DMS79 (cell line): Measurements from ENCODE around the gene MKKS.

Experiments used
- DNase-seq: peaks from one replicate; lab custom pipeline; 2025; lab: John Stamatoyannopoulos, UW

Gene MKKS

DNA sequence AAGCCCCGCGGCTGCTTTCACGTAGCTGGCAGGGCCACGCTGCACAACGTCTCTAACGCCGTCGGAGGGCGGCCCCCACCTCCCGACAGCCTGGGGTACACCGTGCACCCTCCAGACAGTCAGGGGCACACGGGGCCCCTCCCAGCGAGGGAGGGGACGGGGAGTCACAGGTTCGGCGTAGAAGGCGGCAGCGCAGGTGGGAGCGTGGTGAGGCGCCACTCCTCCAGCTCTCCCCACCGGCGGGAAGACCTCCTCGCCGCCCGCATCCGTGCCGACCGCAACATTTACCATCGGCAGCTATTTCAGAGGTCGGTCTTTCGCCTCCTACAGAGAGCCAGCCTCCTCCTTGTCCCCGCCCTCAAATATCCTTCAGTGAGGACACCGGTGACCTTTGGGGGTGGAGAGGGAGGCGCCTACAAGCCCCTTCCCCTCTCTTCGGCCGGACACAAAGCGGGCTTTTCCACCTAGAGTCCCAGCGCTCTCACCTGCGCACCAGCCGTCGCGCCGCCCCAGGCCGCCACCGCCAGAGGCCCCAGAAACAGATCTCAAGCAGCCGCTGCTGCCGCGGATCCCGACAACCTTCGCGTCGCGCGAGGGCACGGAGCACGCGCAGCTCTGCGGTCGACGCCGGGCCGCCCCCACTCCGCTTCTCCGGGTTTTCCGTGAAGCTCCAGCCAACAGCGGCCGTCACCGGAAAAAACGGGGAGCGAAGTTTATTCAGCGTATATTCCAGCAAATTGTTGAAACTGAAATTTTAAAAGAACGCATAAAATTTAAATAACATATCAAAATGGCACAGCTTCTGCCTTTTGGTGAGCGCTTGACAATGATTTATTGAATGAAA lies at the start of gene MKKS:
TSS of gene MKKS (minus strand) at position 600 of the 844 bp plus-strand sequence. CDS start 20,708 bp downstream, outside the sequence.
- DNase-seq: peak; percentile 65

DNA sequence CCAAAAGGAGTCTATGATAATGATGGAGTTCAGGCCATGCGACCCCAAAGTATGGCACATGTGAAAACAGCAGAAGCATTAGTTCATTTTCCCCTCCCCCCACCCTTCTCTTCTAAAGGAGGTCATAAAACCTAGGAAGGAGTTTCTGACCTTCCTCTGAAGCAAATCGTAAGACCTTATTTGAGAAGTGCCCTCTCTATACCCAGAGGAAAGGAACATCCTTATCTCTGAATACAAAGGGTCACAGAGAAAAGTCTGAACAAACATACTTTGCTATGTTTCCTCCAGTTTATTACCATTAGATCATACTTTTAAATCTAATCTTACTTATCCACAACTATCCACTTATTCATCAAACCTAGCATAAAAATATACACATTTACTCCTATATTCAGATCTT lies 49.7 kb upstream of the MKKS start:
- DNase-seq: no peak

DNA sequence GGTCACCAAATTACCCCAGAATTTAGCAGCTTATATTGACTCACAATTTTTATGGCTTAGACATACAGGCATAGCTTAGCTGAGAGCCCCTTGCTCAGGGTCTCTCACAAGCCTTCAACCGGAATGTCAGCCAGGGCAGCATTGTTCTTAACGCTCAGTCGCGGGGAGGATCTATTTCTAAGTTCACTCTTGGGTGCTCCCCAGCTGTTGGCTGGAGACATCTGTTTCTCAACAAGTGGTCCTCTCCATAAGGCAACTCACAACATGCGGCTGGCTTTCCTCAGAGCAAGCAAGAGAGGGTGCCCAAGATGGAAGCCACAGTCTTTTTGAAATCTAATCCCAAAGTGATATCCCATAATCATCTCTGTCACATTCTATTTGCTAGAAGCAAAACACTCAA lies 47.7 kb upstream of the MKKS start:
- no peak for DNase-seq

DNA sequence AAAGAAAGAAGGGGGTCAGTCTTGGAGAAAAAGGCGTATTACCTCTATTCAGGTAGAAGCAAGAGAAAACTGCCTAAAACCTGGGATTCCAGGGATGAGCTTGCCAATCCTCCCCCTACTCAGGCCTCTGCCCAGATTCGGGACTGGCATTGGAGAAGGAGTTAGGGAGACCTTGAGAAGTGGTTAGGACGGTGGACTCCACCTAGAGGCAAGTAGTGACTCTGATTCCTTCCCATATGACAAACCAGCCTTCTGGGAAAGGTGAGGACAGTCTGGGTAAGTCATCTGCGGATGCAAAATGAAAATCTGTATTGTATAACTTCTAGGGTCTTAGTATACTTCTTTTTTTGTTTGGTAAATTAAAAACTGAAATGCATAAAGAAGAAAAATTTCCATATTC lies 44.9 kb upstream of the MKKS start:
- DNase-seq: no peak

DNA sequence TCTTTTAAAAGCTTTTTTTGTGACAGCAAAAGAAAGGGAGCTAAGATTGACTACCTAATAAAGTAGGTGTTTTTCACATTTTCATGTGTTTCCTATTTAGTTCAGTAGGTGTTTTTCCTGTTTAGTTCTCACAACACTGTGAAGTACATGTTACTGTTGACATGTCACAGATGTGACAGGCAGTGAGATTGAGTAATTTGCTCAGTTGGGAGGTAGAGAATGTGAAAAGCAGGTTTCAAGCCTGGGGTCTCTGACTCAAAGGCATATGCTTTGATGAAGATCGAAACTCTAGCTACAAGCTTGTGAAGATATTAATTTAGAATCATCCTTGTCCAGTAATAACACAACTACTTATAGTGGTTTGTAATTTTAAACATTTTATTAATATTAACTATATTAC lies 44.2 kb upstream of the MKKS start:
- DNase-seq: no peak

DNA sequence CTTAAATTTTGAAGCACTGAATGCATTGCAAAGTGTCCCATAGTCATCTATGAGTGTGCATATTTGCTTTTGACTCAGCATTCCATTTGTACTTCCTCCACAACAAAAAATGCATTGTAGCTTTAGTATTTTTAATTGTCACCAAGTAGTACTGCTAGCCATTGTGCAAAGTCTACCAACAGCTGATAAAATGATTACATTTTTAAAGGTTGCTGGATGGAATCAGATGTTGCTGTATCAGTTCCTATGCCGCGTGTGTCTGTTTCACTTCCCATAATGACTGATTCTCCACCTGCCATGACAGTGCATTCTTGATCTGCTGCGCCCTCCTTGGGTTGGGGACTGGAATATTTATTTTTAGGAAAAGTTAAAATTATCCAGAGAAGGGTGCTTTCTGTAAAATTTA lies 42.3 kb upstream of the MKKS start:
- no peak for DNase-seq

DNA sequence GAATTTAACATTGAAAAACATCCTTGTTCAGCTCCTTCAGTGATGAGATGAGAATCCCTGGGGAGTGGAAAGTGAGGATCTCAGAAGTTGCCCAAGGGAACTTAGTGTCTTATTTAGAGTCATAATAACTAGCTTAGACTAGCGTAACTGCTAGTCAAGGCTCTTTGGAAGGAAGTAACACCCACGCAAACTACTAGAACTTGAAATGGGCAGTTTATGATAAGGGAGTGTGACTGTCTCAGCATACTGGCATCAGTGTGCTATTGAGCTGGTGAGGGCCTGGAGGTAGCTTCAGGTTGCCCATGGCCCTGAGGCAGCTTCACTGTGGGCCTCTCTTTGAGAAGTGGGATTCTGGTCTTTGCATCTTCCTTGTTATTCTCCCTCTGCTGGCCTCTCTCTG lies 41.2 kb upstream of the MKKS start:
- DNase-seq: no peak

DNA sequence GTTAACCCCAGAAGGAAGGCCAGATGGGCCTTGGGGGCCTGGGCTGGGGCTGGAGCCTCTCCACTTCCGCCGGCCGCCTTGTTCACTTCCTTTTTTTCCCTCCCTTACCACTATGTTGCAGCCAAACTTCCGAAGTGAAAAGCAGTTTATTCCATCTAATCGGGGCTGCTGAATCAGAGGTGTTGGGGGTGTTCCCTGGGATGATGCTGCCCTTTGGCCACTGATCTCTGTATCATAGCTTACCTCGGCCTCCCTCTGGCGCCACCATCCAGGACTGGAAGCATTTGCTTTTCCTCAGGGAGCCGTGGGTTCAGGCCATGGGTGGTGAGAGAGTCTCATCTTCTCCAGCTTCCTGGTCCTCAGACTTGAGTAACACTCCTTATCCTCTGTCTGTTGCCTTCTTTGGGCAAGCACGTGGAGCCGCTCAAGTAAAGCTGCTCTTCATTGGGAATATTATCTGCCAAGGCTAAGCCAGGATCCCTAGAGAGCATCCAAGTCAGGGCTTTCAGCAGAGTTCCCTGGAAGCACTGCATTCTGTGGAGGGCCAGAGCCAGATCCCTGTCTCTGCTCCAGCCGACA lies 40.7 kb upstream of the MKKS start:
- DNase-seq: no peak

DNA sequence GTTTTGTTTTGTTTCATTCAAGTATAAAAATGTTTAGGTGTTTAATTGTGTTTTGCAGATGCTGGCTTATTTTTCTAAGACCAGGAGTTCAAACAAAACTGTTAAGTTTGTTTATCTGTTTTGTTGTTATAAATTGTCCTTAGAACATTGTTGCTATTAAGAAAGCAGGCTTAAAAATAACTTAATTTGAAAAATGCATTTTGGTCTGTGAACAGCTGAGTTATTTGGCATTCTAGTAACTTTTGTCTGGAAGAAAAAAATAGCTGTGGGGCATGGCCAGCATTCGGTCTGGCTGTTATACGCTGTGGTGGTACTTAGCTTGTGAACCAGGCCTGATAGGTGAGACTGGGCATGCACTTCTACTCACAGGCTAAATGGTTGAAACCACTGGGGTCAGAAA lies 38.8 kb upstream of the MKKS start:
- DNase-seq: no peak

DNA sequence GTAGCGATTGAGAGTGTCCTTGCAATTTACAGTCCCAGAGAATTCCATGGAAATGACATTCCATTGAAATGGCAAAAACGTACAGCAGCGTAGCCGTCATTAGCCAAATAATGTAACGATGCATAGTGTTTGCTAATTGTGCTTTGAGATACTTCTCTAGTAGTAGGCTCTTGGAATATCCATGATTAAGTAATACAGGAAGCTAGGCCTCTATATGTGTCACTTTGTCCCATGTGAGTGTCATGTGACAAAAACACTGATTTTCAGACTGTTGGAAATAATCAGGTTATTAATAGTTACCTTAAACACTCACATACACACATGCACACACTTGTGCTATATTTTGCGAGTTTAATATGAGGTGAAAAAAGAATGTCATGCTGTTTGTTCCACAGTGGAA lies 36.3 kb upstream of the MKKS start:
- DNase-seq: no peak

DNA sequence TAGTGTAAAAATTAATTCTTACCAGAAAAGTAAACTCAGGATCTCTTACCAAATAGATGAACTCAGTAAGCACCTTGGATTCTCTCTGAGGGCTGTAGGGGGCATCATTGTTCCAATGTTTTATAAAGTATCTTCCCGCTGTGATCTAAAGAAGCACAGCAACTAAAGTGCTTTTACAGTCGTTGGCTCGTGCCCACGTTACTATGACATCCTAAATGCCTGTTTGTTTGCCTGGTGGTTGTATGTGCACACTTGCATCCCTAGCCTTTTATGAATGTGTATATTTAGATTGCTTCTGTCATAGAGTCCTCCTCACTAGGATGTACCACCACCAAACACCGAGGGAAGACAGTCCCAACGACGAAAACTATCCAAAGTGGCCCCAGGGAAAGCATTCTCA lies 35.6 kb upstream of the MKKS start:
- DNase-seq: peak; percentile 71

DNA sequence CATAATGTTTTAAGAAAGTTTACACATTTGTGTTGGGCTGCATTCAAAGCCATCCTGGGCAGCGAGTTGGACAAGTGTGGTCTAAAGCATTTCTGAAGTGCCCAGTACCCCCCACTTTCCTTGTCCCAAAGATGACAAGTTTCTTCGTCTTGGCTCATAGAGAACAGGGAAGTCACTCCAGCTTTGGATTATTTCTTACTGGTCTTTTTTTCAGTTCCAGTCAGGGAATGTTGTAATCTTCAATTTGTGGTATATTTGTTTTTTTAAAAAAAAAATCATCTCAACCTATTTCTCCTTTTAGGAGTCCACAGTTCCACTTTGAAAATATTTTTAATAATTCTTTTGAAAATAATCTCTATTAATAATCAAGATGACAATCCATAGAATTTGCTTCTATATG lies 35.0 kb upstream of the MKKS start:
- no peak for DNase-seq

DNA sequence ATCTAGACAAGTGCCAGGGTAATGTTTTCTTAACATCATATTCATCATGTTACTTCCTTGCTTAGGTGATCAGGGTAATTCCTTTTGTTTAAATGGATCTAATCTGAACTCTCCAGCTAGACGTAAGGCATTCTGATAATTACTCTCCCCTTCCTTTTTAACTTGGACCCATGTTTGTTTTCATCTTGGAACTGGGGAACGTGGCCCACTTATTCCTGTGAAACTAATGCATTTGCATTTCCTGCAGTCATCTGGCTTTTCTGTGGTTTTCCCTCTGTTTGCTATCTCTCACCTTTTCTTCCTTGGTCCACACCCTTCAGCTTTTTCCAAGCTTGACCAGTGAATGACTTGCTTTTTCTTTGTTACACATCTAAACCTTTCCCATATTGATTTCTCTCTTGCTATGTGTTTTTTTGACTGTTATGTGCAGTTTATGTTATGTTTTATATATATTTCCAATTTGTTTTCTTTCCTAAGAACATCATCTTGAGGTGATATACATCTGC lies 34.4 kb upstream of the MKKS start:
- DNase-seq: no peak

DNA sequence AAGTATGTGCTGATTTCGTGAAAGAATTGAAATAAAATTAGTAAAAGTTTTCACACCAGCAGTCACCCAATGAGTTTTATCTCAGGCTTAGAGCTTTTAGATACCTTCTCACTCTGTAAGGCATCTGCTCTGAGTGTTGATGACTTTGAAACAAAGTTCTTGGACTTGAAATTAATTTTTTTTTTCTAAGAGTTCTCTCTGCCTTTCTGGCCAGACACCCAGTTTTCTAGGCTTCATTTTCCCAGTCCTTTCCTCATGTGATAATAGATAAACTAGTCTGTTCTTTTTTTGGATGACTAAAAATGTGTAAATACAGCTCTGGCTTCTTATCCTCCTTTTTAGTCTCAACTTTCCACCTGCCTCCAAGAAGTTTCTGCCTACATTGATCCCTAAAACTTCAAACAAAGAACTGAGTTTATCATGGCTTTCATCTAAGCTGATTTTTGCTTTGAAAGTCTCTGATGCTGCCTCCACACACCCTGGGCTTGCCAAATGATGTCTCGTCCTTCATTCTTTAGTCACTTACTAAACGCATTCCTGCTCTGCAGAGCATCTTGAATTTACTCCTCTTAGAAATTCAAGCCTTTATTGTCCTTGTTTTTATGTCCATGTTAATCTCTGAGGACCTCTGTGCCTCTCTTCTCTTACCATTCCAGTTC lies 33.8 kb upstream of the MKKS start:
- DNase-seq: no peak

DNA sequence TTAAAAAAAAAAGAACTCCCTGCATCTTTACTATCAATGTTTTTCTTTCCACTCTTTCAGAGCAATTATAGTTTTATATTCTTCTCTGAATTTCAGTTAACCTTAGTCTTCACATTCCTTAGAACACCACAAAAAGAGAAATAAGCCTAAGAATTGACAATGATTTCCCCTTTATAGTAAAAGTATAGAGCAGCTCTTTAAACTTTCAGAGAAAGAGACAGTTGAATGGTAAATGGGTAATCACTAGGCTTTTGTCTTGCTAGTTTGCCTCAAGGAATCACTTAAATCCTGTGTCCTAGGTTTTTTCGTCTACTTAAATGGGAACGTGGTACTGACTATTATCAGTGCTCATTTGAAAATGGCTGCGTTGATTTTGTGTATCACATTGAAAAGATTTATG lies 32.8 kb upstream of the MKKS start:
- DNase-seq: no peak

DNA sequence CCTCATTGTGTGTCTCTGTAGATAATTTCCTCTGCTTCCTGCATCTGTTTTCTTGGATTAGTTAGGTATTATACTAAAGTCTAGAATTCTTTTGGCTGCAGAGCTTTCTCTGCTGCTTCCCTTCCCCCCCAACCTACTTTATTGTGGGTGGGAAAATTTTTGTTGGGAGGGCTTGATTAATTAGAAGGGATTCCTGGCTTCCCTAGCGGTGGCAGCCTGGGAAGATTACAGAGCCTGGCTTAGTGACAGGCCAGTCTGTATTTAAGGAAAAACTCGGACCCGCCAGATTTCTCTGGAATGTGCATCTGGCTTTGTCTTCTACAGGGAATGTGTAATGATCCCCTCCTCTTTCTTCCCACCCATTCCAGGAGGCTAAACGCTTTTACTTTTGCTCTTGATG lies 32.3 kb upstream of the MKKS start:
- DNase-seq: no peak

DNA sequence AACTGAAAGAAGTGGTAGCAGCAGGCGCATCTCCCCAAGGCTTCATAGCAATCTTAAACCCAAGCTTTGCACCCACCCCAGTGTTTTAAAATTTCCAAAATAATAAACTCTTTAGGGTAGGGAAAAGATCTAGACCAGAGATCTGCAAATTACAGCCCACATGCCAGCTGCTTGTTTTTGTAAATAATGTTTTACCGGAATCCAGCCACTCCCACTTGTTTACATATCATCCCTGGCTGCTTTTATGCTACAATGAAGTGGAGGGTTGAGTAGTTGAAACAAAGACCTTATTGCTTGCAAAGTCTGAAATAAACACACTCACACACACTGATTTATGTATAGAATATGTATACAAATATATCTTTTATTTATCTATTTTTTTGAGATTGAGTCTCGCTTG lies 31.1 kb upstream of the MKKS start:
- DNase-seq: no peak

DNA sequence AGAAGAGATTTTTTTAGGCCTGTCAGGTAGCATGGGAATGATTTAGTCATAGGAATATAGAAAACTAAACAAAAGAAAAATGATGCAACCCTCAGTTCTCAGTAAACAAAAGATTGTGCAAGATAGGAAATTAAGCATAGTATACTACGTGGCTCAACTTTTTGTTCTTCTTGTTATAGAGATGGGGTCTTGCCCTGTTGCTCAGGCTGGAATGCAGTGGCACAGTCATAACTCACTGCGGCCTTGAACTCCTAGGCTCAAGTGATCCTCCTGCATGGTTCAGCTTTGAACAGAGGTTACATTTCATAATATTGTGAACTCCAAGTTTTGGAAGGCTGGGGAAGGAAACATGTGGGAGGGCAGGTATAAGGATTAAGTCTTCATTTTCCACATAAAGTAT lies 29.6 kb upstream of the MKKS start:
- DNase-seq: no peak

DNA sequence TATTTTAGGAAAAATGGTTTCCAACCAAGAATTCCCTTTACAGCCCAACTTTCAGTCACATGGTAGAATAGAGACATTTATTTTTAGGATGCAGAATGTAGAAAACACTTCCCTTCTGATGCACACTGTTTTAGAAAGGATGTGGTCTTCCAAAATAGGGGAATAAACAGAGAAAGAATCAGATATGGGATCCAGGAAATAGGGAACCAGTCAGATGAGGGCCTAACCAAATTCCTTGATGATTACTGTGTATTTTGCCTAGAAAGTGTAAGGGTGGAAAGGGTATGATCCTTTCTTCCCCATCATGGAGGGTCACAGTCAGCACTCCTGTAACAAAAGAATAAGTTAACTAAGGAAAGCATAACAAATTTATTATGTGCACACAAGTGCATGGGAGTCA lies 28.5 kb upstream of the MKKS start:
- DNase-seq: no peak

DNA sequence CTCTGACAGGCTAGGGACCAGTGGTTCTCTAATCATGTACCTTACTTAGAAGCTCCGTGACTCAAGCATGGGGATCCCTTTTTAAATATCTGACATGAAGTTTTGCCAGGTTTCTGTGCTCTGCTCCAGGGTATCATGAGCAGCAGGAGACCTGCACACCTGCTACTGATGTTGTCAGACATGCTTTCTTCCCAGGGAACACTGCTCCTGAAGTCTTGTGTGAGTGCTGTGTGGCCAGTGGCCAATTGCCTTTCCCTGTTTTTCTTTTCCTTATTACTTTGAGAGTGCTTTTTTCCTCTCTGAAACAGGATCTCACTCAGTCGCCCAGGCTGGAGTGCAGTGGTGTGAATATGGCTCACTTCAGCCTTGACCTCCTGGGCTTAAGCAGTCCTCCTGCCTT lies 27.5 kb upstream of the MKKS start:
- DNase-seq: no peak

DNA sequence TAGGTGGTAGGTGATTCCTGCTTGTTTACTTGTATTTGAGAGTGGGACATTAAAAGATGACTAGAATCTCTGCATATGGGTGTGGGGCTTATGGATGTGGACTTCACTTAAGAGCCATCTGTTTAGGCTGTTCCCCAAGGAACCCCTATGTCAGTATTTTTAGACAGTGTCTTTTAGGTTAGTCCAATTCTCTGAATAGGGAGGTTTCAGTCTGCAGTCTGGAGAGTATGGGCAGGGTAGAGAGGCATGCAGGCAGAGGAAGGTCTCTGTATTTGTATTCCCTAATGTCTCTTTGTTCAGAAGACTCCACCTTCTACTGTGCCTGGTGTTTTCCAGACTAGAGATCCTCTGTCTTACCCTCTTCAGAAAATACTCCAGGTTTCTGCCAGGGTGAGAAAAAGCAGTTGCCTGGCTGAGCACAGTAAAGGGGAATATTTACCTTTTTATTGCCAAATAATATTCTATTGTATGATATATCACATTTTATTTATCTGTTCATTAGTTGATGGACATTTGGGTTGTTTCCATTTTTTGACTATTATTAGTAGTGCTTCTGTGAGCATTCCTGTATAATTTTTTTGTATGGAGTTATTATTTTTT lies 20.2 kb upstream of the MKKS start:
- DNase-seq: no peak

DNA sequence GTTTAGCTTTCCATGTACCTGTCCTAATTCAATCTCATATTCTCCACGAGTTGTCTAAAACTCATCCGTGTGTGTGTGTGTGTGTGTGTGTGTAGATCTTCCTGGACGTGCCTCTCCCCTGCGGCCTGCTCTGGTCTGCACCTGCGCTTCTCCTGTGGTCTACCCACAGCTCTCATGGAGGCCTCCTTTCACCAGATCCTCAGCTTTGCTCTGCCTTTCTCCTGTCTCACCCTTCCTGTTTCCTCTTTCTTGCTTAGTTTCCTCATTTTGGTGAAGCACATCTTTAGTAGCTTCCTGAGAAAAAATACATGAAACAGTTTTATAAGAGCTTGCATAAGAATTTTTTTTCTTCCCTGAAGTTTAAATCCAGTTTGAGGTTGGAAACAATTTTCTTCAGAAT lies 19.2 kb upstream of the MKKS start:
- no peak for DNase-seq

DNA sequence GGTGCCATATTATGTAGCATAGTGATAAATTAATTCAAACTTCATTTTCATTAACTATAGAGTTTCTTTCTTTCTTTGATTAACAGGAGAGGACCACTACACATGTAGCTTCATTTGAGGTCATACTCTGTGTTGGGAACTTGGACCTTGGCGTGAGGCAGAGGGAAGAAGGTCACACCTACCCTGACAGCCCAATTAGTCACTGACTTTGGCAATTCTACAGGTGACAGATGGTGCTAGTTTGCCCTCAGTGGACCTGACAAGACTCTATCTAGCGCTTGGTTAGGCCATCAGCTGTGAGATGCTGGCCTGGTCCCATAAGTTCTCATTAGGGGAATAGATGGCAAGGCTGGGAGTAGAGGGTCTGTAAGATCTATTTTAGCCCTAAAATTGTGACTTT lies 15.2 kb upstream of the MKKS start:
- DNase-seq: no peak
